GM19395 (cell line): Measurements from ENCODE around the gene KDM1A.
"Not testable (repeated sequence)": the region's sequence is repeated elsewhere in the genome, so short reads cannot be mapped to it uniquely, and the experiment has no call there.

Source experiments
- ATAC-seq: cut with Tn5 transposase; IDR thresholded peaks from one replicate; pipeline ENCODE4 v1.9.1; 2021; ENCODE audit warnings: mild to moderate bottlenecking, moderate library complexity; ENCODE audit not compliant: unreplicated experiment

Gene KDM1A

DNA sequence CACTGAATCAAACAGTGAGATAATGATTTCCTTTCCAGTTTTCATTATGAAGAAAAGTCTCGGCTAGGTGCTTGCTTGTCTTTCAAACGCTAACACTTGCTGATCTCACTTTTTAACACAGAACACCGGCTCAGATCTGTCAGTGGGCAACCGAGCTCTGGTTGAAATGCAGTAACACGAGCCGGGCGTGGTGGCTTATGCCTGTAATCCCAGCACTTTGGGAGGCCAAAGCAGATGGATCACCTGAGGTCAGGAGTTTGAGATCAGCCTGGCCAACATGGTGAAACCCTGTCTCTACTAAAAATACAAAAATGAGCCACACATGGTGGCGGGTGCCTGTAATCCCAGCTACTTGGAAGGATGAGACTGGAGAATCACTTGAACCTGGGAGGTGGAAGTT is 9.2 kb upstream of the KDM1A start:
- not testable (repeated sequence) for ATAC-seq

DNA sequence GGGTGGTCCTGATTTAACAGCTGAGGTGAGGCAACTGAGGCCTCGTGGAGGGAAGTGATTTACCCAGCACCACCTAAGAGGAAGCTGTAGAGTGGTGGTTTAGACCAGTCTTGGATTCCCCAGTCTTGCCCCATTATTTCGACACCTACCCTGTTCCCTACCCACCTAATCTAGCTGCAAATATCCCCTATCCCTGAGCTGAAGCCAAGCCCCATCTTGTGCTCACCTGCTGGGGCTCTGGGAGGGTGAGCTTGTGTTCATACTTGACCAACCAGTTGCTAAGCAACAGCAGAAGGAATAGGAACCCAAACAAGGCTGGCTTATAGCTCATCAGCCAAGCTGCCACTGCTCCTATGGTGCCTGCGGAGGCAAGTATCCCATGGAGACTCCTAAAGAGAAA is 5.6 kb upstream of the KDM1A start:
- ATAC-seq: no peak

GRCh38 chr1:23018661-23019093 is 591 bp upstream of the KDM1A start:
- ATAC-seq: peak; percentile 16

GRCh38 chr1:23019863-23020625 is 776 bp downstream of the KDM1A start:
- ATAC-seq: peak; percentile 35

DNA sequence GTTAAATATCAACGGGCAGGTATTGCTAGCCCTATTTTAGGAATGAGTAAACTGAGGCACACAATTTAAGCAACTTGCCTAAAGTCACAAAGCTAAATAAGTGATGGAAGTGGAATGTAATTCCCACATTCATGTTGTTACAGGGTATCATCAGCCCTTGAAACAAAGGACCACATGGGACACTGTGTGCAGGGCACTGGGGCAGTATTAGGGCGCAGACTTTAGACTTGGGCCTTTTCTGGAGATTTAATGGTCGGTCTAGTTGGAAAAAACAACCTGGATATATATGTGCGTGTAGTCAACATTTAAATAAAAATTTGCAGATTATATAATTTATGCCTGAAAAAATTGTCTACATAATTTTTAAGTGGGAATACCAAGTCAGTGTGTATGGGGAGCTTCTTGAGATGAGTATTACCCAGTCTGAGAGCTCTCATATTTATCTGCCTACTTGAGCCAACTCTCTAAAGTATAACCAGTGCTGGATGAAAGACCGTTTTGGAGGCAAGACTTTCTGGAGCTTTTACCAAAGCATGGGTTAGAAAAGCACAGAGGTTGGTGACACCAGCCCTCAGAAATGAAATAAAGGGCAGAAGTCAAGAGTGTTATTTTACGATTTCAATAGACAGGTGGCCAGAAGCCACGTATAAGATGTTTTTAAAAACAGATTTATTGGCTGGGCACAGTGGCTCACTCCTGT is 1.6 kb downstream of the KDM1A start:
- no peak for ATAC-seq

DNA sequence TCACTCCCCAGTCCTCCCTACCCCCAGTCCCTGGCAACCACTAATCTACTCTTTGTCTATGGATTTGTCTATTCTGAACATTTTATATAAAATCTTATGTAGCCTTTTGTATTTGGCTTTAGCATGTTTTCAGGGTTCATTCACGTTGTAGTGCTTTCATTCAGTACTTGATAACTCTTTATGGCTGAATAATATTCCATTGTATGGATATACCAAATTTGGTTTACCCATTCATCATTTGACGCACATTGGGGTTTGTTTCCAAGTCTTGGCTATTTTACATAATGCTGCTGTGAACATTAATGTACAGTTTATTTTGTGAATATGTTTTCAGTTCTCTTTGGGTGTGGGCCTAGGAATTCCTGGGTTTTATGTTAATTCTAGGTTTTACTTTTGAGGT is 2.6 kb downstream of the KDM1A start:
- no peak for ATAC-seq

DNA sequence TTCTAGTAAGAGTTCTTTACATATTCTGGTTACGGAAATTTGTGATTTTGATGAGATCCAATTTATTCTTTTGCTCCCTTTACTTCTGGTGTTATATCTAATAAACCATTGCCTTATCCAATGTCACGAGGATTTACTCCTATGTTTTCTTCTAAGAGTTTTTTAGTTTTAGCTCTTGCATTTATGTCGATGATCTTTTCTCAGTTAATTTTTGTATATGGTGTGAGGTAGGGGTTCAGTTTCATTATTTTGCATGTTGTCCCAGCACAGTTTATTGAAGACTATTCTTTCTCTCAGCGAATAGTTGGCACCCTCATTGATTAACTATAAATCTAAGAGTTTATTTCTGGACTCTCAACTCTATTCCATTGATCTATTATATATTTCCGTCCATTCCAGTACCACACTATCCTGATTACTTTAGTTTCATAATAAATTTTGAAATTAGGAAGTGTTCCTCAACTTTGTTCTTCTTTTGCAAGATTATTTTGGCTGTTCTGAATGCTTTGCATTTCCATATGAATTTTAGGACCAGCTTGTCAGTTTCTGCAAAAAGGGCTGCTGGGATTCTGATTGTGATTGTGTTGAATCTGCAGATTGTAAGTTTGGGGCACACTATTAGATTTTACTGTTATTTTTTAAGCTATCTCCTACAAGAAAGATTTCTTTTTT is 4.0 kb downstream of the KDM1A start:
- no peak for ATAC-seq

DNA sequence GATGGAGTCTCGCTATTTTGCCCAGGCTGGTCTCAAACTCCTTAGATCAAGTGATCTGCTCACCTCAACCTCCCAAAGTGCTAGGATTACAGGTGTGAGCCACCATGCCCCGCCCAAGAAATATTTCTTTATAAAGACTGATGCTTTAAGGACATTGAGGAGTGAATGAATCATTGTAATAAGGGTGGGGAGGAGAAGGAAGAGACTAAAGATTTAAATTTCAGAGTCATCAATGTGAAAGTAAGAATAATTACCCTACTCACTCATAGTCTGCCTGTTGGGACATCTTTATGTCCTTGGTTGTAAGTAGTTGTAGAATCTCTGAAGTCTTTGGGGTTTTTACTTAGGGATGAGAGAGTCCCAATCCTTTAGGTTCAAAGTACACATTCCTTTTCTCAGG is 7.3 kb downstream of the KDM1A start:
- ATAC-seq: no peak

DNA sequence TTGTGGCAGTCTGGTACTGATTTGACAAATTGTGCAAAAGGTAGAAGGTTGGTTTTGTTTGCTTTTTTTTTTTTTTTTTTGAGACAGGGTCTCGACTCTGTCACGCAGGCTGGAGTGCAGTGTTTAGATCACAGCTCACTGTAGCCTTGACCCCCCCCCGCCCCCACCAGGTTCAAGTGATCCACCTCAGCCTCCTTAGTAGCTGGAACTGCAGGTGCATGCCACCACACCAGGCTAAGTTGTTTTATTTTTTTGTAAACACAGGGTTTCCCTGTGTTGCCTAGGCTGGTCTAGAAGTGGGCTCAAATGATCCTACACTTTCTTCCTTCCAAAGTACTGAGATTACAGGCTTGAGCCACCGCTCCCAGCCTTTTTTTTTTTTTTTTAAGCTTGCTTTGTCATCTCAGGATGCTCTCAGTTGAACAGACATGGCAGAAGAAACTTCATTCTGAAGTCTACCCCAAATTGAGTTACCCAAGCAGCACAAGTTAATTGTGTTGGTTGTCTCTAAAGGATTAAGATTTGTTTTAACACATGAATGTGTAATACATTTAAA is 8.2 kb downstream of the KDM1A start:
- no peak for ATAC-seq

- ATAC-seq: no peak
Observed at GRCh38 chr1:23029337-23029736, 10.1 kb downstream of the KDM1A start.

DNA sequence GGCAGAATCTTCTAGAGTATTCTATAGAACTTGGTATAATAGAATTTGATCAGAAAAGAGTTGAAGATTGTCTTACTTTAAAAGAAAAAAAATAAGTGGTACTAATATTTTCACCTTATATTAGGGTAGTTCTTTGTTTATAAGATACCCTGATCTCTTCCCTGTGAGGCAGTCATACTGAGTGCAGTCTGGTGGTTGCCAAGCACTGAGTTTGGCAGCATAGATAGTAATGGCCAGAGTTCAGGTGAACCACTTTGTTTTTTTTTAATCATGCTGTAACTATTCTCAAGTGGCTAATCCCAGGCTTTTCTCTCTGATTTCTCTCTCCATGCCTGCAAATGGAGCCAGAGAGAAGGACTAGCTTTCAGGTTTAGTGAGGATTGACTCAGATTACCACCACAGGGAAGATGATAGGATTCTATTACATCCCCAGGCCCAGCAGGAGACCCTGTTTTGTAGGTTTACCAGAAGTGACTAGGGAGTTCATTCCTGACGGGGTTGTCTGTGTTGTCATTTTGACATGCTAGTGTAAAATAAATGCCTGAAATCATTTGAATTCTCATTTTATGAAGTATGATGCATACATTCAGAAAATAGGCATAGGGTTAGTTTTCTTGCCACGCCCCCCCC is 16.7 kb downstream of the KDM1A start:
- ATAC-seq: no peak

DNA sequence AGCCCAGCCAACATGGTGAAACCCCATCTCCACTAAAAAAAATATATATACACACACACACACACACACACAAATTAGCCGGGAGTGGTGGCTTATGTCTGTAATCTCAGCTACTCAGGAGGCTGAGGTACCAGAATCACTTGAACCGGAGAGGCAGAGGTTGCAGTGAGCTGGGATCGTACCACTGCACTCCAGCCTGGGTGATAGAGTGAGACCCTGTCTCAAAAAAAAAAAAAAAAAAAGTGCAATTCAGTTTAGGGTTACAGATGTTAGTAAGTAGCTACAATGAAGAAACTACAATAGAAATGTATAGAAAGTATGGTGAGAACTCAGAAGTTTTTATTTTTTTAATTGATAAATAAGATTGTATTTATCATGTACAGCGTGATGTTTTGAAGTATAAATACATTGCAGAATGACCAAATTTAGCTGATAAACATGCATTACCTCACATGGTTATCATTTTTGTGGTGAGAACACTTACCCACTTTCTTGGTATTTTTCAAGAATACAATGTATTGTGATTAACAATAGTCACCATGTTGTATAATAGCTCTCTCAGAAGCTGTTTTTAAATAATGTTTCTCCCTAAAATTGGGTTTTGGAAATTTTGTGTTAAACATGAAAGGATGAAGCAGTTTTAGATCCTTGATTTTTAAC is 17.9 kb downstream of the KDM1A start:
- no peak for ATAC-seq

GRCh38 chr1:23039308-23039826 is 20.1 kb downstream of the KDM1A start:
- no peak for ATAC-seq

DNA sequence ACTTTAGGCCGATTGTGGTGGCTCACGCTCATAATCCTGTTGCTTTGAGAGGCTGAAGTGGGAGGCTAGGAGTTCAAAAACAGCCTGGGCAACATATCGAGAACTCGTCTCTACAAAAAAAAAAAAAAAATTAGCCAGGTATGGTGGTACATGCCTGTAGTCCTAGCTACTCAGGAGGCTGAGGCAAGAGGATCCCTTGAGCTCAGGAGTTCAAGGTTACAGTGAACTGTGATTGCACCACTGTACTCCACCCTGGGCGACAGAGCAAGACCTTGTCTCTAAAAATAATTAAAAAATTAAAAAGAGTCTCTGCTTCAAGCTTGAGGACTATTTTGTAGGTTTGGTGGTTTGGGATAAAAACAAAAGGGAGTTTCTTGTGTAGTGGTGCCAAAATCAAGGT is 21.2 kb downstream of the KDM1A start:
- no peak for ATAC-seq

GRCh38 chr1:23044035-23044434 is 24.8 kb downstream of the KDM1A start:
- no peak for ATAC-seq

DNA sequence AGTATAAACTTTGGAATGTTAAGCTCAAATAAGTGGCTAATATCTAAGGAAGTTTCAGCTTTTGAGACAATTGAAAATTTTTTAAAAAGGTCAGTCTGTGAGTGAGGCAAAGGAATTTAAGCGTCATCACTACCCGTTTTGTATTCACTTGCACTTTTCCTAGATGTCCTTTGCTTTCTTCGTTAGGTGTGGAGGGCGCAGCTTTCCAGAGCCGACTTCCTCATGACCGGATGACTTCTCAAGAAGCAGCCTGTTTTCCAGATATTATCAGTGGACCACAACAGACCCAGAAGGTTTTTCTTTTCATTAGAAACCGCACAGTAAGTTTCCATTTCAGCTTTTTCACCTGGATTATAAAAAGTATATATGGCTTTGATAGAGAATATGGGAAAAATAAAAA is 30.9 kb downstream of the KDM1A start:
- ATAC-seq: no peak

DNA sequence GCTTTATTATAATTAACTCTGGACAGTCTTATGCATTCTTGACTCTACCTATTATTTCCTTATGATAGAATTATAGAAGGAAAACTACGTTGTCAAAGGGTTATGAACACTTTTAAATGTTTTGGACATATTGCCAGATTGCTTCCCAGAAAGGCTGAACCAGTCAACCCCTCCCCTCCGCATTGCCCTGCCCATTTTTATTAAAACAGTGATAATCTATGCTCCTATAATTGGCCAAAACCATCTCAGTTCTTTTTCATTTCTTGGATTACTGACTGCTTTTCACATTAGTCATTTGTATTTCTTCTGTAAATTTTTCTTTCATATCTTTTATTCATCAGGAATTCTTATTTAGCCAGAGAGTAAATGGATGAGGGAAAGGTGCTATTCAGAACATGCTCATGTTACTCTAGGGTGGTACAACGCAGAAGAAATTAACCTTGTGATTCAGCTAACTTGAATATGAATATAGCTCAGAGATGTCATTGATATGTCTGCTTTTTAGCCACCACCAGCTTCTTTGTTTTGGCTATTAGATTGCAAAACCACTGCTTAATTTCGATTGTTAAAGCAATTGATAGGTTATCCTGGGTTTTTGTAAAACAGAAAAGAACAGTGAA is 32.1 kb downstream of the KDM1A start:
- ATAC-seq: no peak

- ATAC-seq: no peak
Observed at GRCh38 chr1:23057301-23057700, 38.0 kb downstream of the KDM1A start.

GRCh38 chr1:23062271-23062670 is 43.0 kb downstream of the KDM1A start:
- no peak for ATAC-seq

DNA sequence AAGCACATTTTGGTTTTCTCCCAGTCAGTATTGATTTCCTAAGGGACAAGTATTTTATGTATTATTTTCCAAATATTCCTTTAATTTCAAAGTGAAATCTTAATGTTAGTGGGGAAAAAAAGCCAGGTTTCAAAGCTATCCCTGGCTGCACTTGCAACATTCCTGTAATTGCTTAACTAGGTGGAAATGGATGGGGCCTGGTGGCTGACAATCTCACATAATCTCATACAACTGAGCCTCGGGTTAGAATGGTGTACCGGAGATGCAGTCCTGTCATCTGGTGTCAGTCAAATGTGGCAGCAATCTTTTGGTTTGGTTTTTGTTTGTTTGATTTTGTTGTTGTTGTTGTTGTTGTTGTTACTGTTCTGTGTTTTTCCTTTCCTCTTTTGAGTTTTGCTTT is 46.1 kb downstream of the KDM1A start:
- ATAC-seq: no peak
